Stimulated activated CD8-positive, alpha-beta memory T cell treated with anti-CD3 and anti-CD28 coated beads, Interleukin-4, amount 100 ng/mL, for 1 hour (primary cell): ENCODE data around the gene MEGF6.

Source experiments
- DNase-seq, 2 donors: peaks; one replicate each; pipeline ENCODE4 v3.0.0-alpha.2; 2020; ENCODE audit warnings: low read depth in 2 of 2, low spot score in 1 of 2

Gene MEGF6

DNA sequence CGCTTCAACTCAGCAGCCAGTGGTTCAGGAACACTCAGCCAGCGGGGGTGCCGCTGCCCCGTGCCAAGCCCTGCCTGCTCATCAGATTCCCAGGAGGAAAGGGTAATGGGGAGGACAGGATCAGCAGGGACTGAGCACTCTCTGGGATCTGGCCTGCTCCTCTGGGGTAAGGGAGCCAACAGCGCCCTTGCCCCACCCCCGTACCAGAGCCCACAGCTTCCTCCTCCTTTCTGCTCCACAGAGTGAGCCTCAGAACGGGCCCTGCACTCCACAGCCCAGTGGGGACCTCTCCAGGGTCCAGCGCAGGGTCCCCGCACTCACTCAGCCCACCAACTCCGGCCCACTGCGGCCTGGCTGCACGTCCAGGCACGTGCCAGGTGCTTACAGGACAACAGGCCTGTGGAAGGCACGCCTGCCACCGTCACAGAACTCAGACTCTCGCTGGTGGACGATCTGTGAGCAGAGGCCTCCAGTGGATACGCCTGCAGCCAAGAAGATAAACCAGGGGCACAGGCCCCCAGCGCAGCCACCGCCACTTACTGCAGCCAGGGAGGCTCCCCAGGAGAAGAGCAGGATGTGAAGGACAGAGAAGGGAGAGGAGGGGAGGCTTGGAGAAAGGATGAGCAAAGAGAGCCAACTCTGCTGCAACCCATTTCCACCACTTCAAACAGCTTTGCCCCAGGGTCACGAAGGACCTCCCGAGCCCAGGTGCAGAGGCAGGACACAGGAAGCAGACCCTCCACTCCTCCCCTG is 2.1 kb downstream of the MEGF6 start:
- DNase-seq: no peak

DNA sequence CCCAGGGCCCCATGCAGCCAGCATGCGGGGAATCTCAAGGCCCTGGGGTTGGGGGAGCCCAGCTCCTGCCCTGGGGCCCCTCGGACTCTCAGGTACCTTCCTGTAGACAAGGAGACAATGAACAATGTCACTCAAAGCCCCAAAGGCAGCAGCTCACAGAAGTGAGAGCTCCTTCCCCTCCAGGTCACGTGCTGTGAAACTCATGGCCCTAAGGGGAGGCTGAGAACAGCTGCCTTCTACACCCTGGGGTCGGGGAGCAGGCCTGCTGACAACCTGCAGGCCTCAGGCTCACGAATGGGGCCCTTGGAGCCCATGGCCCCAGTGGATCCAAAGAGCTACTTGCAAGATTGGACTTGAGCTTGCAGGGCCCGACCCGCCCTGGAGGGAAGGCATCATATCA is 3.2 kb downstream of the MEGF6 start:
- no peak for DNase-seq

DNA sequence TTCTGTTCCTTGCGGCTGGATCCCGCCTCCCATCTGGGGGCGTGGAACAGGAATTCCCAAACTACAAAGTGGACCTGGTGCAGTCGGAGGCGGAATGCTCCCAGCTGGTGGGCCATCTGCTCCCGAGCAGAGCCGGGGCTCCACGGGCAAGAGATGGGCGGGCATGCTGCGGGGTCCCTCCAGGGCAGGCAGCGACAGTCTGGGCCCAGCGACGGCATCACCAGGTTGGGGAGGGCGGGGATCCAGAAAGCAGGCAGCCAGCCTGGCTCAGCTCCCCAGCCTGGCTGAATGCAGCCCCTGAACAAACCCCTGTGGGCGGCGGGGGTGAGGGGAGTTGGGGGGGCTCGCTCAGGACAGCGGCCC is 3.6 kb downstream of the MEGF6 start:
- no peak for DNase-seq

DNA sequence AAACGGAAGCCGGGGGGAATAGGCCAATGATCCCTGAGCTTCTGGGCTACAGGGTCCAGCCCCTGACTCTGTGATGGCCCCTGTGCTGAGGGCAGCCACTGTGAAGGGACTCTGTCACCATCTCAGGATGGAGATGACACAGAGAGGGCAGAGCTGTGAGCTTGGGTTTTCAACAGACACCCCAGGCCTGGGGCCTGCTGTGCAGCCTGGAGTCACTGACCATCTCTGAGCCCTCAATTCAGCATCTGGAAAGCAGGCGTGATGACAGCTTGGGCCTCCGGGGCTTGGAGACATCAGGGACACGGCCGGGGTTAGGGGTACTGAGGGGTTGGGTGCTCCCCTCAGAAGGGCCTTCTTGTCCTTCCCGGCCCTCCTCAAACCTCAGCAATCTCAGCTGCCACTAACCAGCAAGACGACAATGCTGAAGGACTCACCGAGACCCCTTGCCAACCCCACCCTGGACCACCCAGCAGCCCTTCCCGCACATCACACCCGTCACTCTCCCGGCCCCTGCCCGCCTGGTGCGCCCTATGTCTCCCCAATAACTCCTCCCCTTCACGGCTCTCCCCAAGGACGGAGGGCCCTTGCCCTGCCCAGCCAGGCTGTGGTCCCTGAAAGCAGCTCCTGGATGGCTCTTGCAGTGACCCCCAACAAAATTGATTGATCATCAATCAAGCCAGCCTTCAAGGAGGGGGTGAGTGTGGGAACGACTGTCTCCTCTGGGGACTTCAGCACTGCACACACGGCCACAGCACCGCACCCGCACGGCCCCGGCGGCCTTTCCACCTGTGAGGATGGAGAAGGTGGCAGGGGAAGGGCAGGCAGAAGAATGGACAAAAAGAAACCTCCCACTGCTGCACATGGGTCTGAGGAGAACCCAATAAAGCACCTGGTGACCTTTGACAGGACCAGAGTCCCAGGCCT is 4.3 kb downstream of the MEGF6 start:
- DNase-seq: no peak

DNA sequence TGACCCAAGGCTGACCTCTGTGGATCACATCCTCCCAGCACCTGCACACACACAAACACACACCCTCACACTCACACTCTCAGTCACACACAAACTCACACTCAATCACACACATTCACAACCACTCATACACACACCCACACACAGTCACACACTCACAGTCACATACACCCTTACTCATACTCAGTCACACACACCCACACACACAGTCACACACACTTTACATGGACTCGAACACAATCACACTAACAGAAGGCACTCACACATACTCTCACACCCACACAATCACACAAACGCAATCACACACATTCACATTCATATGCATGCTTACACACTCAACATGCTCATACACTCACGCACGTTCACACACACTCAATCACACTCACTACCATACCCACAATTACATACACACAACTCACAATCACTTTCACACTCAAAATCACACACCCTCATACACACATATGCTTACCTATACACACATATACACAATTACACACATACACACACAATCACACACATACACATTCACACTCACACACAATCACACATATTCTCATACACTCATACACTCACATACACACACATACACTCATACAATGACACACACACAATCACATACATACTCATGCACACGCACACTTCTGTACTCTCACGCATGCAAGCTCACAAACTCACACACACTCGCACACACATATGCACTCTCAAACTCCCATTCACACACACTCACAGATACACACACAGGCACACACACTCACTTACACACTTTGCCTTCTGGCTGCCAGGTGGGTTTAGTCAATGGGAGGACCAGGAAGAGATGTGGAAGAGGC is 6.1 kb downstream of the MEGF6 start:
- DNase-seq: no peak

DNA sequence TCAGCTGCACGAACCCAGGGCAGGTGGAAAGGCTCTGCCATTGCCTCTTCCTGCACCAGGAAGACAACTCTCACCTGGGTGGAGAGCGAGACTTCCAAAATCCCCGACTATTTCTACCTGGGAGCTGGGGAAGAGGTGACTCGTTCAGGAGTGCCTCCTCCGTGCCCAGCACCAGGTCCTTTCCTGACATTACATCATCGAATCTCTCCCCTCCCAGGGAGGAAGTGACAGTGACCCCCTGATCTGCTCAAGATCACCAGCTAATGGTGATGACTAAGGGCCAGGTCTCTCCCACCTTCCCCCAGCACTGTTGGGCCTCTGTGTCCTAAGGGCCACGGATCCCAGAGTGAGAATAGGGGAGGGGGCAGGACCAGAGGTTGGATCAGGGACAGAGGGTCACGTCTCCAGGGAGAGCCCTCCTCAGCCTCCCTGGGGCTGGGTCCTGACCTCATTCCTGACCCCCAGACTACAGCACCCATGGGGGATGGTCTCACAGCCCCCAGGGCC is 6.8 kb downstream of the MEGF6 start:
- no peak for DNase-seq

DNA sequence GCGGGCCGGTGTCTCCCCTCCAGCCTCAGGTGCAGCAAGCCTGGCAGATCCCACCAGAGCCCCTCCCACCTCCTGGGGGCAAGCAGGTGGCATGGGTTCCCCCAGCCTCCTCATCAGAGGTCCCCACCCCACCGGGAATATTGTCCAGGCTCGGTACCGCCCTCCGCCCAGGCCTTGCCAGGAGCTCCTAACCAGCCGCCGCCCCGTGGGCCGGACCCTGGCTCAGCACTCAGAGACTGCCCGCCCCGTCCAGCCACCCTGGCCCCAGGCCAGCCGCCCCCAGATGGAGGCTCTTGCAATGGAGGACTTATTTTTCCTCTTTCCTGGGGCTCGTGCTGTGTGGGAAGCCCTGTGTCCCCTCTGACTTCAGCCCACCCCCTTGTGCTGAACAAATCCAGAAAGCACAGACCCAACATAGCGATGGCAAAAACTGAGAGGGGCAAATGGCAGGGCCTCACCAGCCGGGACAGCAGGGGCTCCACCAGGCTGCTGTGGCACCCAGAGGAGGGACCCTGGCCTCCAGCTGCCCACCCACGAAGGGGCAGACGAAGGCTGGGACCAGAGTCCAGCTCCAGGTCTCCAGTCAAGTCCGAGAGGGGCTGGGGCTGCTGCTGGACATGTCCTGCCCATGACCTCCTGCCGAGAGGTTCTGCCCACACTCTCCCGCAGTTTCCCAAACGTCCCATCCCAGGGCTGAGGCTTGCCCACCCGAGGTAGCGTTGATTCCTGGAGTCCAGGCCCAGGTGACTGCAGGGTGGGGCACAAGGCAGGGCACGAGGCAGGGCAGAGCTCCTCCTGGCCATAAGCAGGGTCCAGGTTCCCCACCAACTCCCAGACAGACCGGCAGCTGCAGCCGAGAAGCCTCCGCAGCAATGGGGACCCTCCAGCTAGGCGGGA is 7.5 kb downstream of the MEGF6 start:
- DNase-seq: no peak

DNA sequence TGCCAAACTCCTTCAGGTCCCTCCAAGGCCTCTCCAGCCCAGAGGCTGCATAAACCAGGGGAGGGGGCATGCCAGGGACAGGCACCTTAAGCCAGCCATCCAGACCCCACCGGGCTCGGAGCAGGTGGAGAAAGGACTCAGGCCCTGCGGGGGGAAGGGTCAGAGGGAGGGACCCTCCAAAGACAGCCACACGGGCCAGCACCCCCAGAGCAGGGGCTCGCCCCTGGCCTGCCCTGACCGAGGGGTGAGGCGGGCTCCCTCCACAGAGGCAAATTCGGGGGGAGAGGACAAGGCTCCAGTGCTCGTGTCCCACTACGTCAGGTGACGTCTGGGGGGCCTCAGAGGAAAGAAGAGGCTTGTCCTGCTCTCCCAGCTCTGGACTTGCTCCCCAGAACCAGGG is 8.2 kb downstream of the MEGF6 start:
- no peak for DNase-seq

GRCh38 chr1:3602375-3602774 is 8.9 kb downstream of the MEGF6 start:
- no peak for DNase-seq

GRCh38 chr1:3601743-3602142 is 9.6 kb downstream of the MEGF6 start:
- no peak for DNase-seq

- no peak for DNase-seq
These were observed 11.0 kb downstream of the MEGF6 start for GRCh38 chr1:3600354-3600753.

DNA sequence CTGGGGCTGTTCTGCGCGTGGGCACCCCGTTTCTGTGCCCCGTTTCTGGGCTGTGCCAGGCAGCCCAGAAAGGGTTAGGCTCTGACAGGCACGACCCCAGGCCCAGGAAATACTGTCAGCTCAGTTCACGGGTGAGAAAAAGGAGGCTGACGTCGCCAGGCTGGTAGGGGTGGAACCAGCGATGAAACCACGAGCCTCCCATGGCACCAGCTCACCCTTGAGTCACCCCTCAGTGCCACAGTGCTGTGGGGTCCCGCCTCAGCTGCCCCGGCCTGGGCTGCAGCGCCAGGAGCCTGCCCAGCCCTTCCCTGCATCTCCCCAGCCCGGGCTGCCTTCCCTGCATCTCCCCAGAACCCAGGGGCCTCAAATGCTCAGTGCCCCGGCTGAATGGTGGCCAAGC is 11.5 kb downstream of the MEGF6 start:
- no peak for DNase-seq

- DNase-seq: no peak
These were observed 12.0 kb downstream of the MEGF6 start for GRCh38 chr1:3599286-3599811.

- no peak for DNase-seq
These were observed 12.6 kb downstream of the MEGF6 start for GRCh38 chr1:3598522-3599285.

GRCh38 chr1:3598051-3598491 is 13.2 kb downstream of the MEGF6 start:
- DNase-seq: no peak

GRCh38 chr1:3597599-3597964 is 13.7 kb downstream of the MEGF6 start:
- DNase-seq: no peak

DNA sequence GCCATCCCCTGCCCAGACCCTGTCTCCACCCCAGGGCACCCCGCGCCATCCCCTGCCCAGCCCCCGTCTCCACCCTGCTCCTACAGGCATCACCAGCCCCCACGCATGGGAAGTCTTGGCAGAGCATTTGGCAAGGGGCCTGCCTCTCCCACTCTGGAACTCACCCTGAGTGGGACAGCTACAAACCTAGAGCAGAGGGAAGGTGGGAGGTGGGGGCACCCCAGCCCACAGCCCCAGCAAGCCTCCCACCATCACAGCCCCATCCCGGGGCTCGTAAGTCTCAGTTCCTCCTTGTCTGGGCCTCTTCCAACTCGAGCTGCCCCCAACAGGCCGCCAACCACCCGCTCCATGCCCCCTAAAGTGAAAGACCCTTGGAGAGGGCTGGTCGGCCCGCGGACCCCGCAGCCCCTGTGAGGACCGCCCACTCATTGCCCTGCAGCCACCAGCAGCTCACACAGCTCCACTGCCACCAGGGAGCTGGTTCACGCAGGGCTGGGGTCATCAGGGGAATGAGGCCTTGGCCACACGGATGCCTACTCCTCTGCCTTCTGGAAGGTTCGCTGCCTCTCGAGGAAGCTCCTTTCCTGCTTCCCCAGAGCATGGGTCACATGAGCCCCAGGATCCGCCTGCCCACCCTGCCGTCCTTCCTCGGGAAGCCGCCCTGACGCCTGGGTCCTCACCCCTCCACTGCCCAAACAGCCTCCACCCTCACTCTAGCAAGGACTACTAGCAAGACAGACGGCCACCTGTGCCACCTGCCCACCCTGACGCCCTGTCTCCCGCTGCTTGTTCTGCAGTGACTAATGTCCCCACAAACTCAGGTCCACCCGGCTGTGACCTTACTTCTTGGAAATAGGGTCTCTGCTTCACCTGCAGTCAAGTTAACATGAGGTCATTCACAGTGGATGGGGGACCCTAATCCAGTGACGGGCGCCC is 14.4 kb downstream of the MEGF6 start:
- DNase-seq: no peak

DNA sequence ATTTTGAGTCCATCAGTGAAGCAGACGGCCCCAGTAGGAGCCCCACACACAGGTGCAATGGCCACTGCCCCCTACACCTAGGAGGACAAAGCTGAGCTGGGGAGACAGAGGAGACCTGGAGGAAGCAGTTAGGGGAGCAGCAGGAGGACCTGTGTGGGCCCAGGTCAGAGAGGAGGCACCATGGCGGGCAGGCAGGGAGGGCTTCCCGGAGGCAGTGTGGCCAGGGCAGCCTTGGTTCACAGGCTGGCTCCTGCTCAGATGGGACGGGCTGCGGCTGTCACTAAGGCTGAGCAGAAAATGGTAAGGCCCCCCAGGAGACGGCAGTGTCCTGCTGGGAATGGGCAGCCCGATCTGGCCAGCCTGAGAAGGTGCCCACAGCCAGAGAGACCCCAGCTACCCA is 15.4 kb downstream of the MEGF6 start:
- DNase-seq: no peak
